Breast epithelium (tissue), 4 donors: ENCODE measurements around the gene ZFR2. TPM values are rescaled to one million over a fixed set of nuclear protein-coding genes. Genes with fewer than 3 reads are reported as not detected.

Source experiments
- DNase-seq, 2 donors: peaks; one replicate each; pipeline ENCODE4 v3.0.0-alpha.2; 2019; ENCODE audit warnings: low spot score in 2 of 2
- H3K27ac ChIP-seq, 2 donors: fragments of 200-600 bp; sonication (generic) in 1 of 2; one replicate each; pipeline ENCODE4 v1.5.1; 2016 to 2019; ENCODE audit warnings: mild to moderate bottlenecking in 1 of 2
- H3K27me3 ChIP-seq, 2 donors: fragments of 200-600 bp; sonication (generic) in 1 of 2; one replicate each; pipeline versions ENCODE4 v1.5.1 to v1.6.0; 2017 to 2019; ENCODE audit warnings: control low read depth in 1 of 2, mild to moderate bottlenecking in 1 of 2
- H3K36me3 ChIP-seq: fragments of 200-600 bp; one replicate; pipeline ENCODE4 v1.5.1; 2019
- H3K4me1 ChIP-seq, 2 donors: fragments of 200-600 bp; sonication (generic); one replicate each; pipeline ENCODE4 v1.5.1; 2016 to 2019; ENCODE audit warnings: control low read depth in 1 of 2
- H3K4me3 ChIP-seq, 3 donors: fragments of 200-600 bp; sonication (generic); 1 replicate in 2 of 3; 2 replicates in 1 of 3; pipeline ENCODE4 v1.5.1; 2016 to 2019; ENCODE audit warnings: mild to moderate bottlenecking in 3 of 3, moderate library complexity in 2 of 3
- H3K9me3 ChIP-seq, 2 donors: fragments of 200-600 bp; sonication (generic) in 1 of 2; one replicate each; pipeline ENCODE4 v1.5.1; 2016 to 2019; ENCODE audit warnings: control low read depth in 1 of 2
- POLR2A ChIP-seq: fragments of 450-650 bp; IDR thresholded peaks from one replicate; pipeline ENCODE4 v1.6.1; 2016; ENCODE audit warnings: antibody characterized with exemption, mild to moderate bottlenecking, moderate library complexity
- POLR2AphosphoS5 ChIP-seq, 3 donors: sonication (generic); formaldehyde crosslinking; IDR thresholded peaks; one replicate each; pipeline ENCODE4 v1.6.1; 2017; ENCODE audit warnings: antibody characterized with exemption in 3 of 3
- intact Hi-C: fragments of 100-400 bp; cut with DNase I; formaldehyde crosslinking; loops from one replicate; pipeline ENCODE4 v1.15.1; 2023; ENCODE audit warnings: low total_unique reads
- total RNA-seq, 3 donors: library from RNA; depleted of rRNA; stranded (reverse); fragments of >200 nt; gene quantifications; one replicate each; pipeline ENCODE4 v1.1.0, GENCODE V29; 2016
- TF ChIP-seq, protein P1 (sequence below), 3 donors: fragments of 450-650 bp; IDR thresholded peaks; one replicate each; pipeline ENCODE4 v1.5.1; 2016 to 2017; ENCODE audit warnings: antibody characterized with exemption in 3 of 3, mild to moderate bottlenecking in 3 of 3, moderate library complexity in 3 of 3

The ZFR2 gene
- total RNA-seq, 3 donors from 2014 or later: 0.98 TPM; not detected in 2

DNA sequence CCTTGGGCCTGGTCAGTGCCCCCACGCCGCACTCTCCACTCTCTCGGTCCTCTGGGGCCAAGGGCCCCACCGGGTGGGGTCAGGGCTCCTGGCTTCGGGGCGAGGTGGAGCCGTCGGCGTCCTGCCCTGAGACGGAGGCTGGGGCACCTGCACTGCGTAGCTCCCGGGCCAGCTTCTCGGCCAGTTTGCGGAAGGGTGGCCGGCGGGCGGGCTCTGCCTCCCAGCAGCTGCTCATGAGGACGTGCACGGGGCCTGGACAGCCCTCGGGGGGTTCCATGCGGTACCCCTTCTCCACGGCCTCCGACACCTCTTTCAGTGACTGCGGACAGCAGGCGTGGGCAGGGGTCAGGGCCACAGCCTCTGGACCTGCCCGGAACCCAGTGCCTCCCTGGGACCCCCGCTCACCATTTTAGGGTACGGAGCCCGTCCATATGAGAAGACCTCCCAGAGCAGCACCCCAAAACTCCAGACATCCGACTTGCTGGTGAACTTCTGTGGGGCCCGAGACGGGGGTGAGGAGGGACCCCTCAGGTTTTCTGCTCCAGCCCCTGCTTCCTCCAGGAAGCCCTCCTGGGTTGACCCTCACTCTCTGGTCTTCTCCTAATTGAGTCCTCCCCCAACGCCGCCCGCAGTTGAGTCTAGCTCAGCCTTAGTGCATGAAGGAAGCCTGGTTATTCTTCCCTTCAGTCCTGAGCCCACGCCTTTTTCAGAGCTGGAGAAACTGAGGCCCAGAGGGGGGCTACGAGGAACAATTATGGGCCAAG, 90.6 kb downstream of the ZFR2 start:
- peaks cover 0 to 27% of the 10 kb centered on the region in 2 donors for H3K27me3 ChIP-seq
- H3K27ac ChIP-seq: no peak overlapping the region
- intact Hi-C loops: no loop called here
- H3K9me3 ChIP-seq: peaks cover 24 to 26% of the 10 kb centered on the region in 2 donors
- H3K4me3 ChIP-seq: no peak overlapping the region
- TF ChIP-seq POLR2AphosphoS5 (IDR thresholded peaks at IDR 0.05): no peak
- no peaks in the 10 kb centered on the region for H3K4me1 ChIP-seq
- no peaks in the 10 kb centered on the region for H3K36me3 ChIP-seq
- no peak for DNase-seq

DNA sequence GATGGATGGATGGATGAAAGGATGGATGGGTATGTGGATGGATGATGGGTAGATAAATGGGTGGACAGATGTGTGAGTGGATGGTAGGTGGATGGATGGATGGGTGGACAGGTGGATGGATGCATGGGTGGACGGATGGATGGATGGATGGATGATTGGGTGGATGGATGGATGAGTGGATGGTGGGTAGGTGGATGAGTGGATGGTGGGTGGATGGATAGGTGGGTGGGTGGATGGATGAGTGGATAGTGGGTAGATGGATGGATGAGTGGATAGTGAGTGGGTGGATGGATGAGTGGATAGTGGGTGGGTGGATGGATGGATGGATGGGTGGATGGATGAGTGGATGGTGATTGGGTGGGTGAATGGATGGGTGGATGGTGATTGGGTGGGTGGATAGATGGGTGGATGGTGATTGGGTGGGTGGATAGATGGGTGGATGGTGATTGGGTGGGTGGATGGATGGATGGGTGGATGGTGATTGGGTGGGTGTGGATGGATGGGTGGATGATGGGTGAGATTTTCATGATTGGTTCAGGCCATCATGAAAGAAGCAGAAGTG, 92.3 kb downstream of the ZFR2 start:
- no peak for DNase-seq
- Histone ChIP-seq H3K27ac (no peak overlapping the region), H3K4me1 (no peaks in the 10 kb centered on the region), H3K4me3 (no peak overlapping the region), H3K36me3 (no peaks in the 10 kb centered on the region), H3K27me3 (peaks cover 0 to 17% of the 10 kb centered on the region in 2 donors), H3K9me3 (peaks cover 11% of the 10 kb centered on the region in 2 donors)
- intact Hi-C loops: no loop called here
- TF ChIP-seq POLR2AphosphoS5 (IDR thresholded peaks at IDR 0.05): no peak
- no peak for TF ChIP-seq POLR2A
- TF ChIP-seq, protein P1, sequence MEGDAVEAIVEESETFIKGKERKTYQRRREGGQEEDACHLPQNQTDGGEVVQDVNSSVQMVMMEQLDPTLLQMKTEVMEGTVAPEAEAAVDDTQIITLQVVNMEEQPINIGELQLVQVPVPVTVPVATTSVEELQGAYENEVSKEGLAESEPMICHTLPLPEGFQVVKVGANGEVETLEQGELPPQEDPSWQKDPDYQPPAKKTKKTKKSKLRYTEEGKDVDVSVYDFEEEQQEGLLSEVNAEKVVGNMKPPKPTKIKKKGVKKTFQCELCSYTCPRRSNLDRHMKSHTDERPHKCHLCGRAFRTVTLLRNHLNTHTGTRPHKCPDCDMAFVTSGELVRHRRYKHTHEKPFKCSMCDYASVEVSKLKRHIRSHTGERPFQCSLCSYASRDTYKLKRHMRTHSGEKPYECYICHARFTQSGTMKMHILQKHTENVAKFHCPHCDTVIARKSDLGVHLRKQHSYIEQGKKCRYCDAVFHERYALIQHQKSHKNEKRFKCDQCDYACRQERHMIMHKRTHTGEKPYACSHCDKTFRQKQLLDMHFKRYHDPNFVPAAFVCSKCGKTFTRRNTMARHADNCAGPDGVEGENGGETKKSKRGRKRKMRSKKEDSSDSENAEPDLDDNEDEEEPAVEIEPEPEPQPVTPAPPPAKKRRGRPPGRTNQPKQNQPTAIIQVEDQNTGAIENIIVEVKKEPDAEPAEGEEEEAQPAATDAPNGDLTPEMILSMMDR (IDR thresholded peaks at IDR 0.05): no peak

DNA sequence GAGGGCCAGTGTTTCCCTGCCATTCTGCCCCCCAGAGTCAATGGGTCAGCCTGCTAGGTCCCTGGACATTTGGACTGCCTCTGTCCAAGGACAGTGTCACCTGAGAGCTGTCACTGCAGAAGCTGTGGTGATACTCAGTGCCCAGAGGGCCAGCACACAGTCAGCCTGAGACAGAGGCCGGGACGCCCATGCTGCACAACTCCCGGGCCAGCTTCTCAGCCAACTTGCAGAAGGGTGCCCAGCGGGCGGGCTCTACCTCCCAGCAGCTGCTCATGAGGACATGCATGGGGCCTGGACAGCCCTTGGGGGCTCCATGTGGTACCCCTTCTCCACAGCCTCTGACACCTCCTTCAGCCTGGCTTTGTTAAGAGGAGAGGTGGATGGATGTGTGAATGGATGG, 93.0 kb downstream of the ZFR2 start:
- no peak overlapping the region for H3K4me3 ChIP-seq
- DNase-seq: no peak
- peaks cover 3 to 4% of the 10 kb centered on the region in 2 donors for H3K9me3 ChIP-seq
- H3K27ac ChIP-seq: no peak overlapping the region
- no peaks in the 10 kb centered on the region for H3K36me3 ChIP-seq
- intact Hi-C loops: no loop called here
- H3K4me1 ChIP-seq: no peaks in the 10 kb centered on the region
- H3K27me3 ChIP-seq: peaks cover 0 to 17% of the 10 kb centered on the region in 2 donors
- no peak for TF ChIP-seq POLR2A
- TF ChIP-seq, protein P1 (IDR thresholded peaks at IDR 0.05): no peak
- no peak for TF ChIP-seq POLR2AphosphoS5 (IDR thresholded peaks at IDR 0.05)

DNA sequence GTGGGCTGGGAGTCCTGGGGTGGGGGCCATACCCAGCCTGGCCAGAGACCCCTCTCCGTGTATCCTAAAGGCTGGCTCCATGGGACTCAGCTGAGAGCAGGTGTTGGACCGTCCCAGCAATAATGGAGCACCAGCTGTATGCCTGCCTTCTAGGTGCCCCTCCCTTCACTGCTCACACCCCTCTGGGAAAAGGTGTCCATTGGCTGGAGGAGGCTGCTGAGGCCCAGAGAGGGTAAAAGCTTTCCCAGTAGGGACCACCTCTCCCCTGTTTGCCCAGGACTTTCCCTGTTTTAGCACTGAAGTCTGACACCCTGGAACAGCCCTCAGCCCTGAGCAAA, 93.5 kb downstream of the ZFR2 start:
- TF ChIP-seq, protein P1 (IDR thresholded peaks at IDR 0.05): no peak
- no peak for TF ChIP-seq POLR2A
- TF ChIP-seq POLR2AphosphoS5 (IDR thresholded peaks at IDR 0.05): no peak
- intact Hi-C loops: no loop called here

DNA sequence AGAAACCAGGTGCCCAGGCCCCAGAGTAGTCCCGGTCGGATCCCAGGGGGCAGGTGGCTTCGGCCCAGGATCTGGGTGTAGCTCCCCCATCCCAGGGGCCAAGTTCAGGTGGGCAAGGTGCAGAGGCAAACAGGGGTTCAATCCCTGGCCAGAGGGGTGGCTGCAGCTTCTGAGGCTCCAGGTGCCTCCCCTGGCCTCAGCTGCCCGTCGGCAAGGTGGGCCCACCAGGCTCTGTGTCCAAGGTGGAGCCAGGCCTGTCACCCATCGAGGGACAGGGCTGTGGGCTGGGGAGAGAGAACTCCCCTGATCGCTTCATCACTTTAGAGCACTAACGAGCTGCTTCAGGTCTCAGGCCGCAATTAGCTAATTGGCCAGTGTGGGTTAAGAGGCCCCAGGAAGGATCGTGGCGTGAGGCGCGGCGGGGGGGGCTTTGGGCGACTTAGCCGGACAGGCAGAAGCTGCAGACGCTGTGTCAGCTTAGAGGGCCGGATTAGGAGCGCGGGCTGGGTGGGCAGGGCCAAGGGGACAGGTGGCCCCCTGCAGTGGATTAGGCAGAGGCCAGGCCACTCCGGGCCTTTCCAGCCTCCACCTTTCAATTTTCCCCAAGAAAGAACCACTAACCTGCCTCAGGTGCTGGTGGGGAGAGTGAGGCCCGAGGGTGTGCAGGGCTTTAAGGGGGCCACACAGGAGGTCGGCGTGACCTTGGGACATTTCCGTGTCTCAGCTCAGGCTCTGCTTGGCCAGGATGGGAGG, 94.0 kb downstream of the ZFR2 start:
- no peaks in the 10 kb centered on the region for H3K9me3 ChIP-seq
- intact Hi-C loops: no loop called here
- H3K4me1 ChIP-seq: no peaks in the 10 kb centered on the region
- H3K4me3 ChIP-seq: no peak overlapping the region
- H3K36me3 ChIP-seq: no peaks in the 10 kb centered on the region
- DNase-seq: no peak
- no peak overlapping the region for H3K27ac ChIP-seq
- TF ChIP-seq, protein P1 (IDR thresholded peaks at IDR 0.05): no peak
- TF ChIP-seq POLR2A (no peak), POLR2AphosphoS5 (IDR thresholded peaks at IDR 0.05) (no peak)
- H3K27me3 ChIP-seq: peaks cover 0 to 17% of the 10 kb centered on the region in 2 donors

More for the DNA sequence above, 93.5 kb downstream of the ZFR2 start:
- Histone ChIP-seq H3K4me1 (no peaks in the 10 kb centered on the region), H3K4me3 (no peak overlapping the region), H3K27ac (no peak overlapping the region), H3K36me3 (no peaks in the 10 kb centered on the region), H3K9me3 (no peaks in the 10 kb centered on the region), H3K27me3 (peaks cover 0 to 17% of the 10 kb centered on the region in 2 donors)
- DNase-seq: no peak
